DOHH2 (cell line): Measurements from ENCODE around the gene ADAMTSL5.
"Not testable (repeated sequence)": the region's sequence is repeated elsewhere in the genome, so short reads cannot be mapped to it uniquely, and the experiment has no call there.

Experiments used
- H3F3A ChIP-seq: fragments of 200-600 bp; sonication (generic), shearing (Covaris generic); 2 replicates; pipeline ENCODE4 v1.6.0; 2016; ENCODE audit warnings: antibody characterized with exemption, mild to moderate bottlenecking; ENCODE audit not compliant: control insufficient read depth, insufficient read depth
- H3K27ac ChIP-seq: fragments of 200-600 bp; sonication (generic); 2 replicates; pipeline ENCODE4 v1.5.1; 2014; ENCODE audit warnings: low read depth, mild to moderate bottlenecking, low read length, moderate library complexity
- H3K27me3 ChIP-seq: fragments of 200-600 bp; sonication (generic); 2 replicates; pipeline ENCODE4 v1.6.1; 2014; ENCODE audit warnings: mild to moderate bottlenecking, low read length, mixed read lengths; ENCODE audit not compliant: control insufficient read depth
- H3K36me3 ChIP-seq: fragments of 200-600 bp; sonication (generic); 2 replicates; pipeline ENCODE4 v1.6.1; 2014; ENCODE audit warnings: mild to moderate bottlenecking, low read length, moderate library complexity, mixed read lengths; ENCODE audit not compliant: control insufficient read depth
- H3K4me1 ChIP-seq: fragments of 200-600 bp; sonication (generic); 2 replicates; pipeline ENCODE4 v1.6.1; 2014; ENCODE audit warnings: mild to moderate bottlenecking, low read length, mixed read lengths; ENCODE audit not compliant: control insufficient read depth
- H3K4me2 ChIP-seq: fragments of 200-600 bp; sonication (generic); 2 replicates; pipeline ENCODE4 v1.6.0; 2014; ENCODE audit warnings: mild to moderate bottlenecking, low read length, moderate library complexity
- H3K4me3 ChIP-seq: fragments of 200-600 bp; sonication (generic); 2 replicates; pipeline ENCODE4 v1.5.1; 2014; ENCODE audit warnings: mild to moderate bottlenecking, low read length, mixed read lengths
- H3K79me2 ChIP-seq: fragments of 200-600 bp; sonication (generic); 2 replicates; pipeline ENCODE4 v1.6.1; 2014; ENCODE audit warnings: mild to moderate bottlenecking, low read length, mixed read lengths; ENCODE audit not compliant: control insufficient read depth
- H3K9me2 ChIP-seq: fragments of 200-600 bp; sonication (generic); replicated peaks from 2 replicates; pipeline ENCODE4 v1.6.1; 2014; ENCODE audit warnings: mild to moderate bottlenecking, low read length, mixed read lengths; ENCODE audit not compliant: control insufficient read depth
- H3K9me3 ChIP-seq: fragments of 200-600 bp; sonication (generic); 2 replicates; pipeline ENCODE4 v1.6.1; 2014; ENCODE audit warnings: antibody characterized with exemption, low read length, mixed read lengths; ENCODE audit not compliant: control insufficient read depth, insufficient read depth
- H4K20me1 ChIP-seq: fragments of 200-600 bp; sonication (generic); 2 replicates; pipeline ENCODE4 v1.6.0; 2014; ENCODE audit warnings: low read depth, mild to moderate bottlenecking, antibody characterized with exemption, low read length, moderate library complexity; ENCODE audit not compliant: control insufficient read depth, insufficient read depth
- EZH2phosphoT487 ChIP-seq: fragments of 200-600 bp; sonication (generic); IDR thresholded peaks from 2 replicates; pipeline ENCODE4 v1.6.1; 2017; ENCODE audit warnings: borderline replicate concordance, mild to moderate bottlenecking, antibody characterized with exemption, low read length, moderate library complexity, mixed read lengths
- TF ChIP-seq, protein P1 (sequence below): fragments of 200-600 bp; sonication (generic); IDR thresholded peaks from one replicate; pipeline ENCODE4 v1.5.1; 2014; ENCODE audit warnings: antibody characterized with exemption, mild to moderate bottlenecking, low read depth, low read length; ENCODE audit not compliant: poor library complexity, severe bottlenecking

Gene ADAMTSL5

DNA sequence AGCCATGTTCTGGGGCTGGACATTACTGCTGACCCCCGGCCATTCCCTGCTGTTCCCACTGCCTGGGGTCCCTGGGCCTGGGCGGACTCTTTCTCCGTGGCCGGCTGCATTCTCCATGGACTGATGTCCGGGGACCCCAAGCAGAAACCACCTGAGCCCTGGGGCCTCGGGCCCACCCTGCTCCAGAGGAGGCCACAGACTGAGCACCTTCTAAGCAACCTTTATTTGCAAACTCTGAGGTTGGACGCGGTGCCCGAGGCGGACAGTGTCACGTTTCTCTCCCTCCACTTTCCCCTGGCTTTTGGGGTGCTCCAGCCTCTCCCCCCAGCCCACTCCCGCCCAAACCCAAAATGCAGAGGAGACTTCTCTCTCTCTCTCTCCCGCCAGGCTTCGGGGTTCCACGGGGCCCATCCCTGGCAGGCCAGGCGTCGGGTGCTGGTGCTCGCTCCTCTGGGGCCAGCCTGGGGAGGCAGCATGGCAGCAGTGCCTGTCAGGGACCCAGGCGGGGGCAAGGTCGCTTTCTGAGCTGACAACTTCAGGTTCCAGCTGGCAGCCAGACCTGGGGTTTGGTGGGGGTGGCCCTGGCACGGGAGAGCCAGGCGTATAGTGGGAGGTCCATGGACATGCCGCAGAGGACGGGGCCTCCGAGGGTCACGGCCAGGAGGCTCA lies 31.5 kb downstream of the ADAMTSL5 start:
- H3K36me3 ChIP-seq = peaks cover 8% of the 10 kb centered on the region
- H3F3A ChIP-seq = 0 out of 2 replicates have a peak, but pooled peaks cover 2% of the 10 kb centered on the region
- H3K79me2 ChIP-seq = peaks cover 22% of the 10 kb centered on the region
- H3K4me1 ChIP-seq = peaks cover 16% of the 10 kb centered on the region
- no peaks in the 10 kb centered on the region for H3K9me3 ChIP-seq
- H3K4me3 ChIP-seq = no peak overlapping the region
- H4K20me1 ChIP-seq = no peaks in the 10 kb centered on the region
- no peak for TF ChIP-seq EZH2phosphoT487
- TF ChIP-seq, protein P1, sequence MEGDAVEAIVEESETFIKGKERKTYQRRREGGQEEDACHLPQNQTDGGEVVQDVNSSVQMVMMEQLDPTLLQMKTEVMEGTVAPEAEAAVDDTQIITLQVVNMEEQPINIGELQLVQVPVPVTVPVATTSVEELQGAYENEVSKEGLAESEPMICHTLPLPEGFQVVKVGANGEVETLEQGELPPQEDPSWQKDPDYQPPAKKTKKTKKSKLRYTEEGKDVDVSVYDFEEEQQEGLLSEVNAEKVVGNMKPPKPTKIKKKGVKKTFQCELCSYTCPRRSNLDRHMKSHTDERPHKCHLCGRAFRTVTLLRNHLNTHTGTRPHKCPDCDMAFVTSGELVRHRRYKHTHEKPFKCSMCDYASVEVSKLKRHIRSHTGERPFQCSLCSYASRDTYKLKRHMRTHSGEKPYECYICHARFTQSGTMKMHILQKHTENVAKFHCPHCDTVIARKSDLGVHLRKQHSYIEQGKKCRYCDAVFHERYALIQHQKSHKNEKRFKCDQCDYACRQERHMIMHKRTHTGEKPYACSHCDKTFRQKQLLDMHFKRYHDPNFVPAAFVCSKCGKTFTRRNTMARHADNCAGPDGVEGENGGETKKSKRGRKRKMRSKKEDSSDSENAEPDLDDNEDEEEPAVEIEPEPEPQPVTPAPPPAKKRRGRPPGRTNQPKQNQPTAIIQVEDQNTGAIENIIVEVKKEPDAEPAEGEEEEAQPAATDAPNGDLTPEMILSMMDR = no peak
- no peaks in the 10 kb centered on the region for H3K27me3 ChIP-seq
- no peak overlapping the region for H3K27ac ChIP-seq
- H3K4me2 ChIP-seq = no peak overlapping the region
- no peaks in the 10 kb centered on the region for H3K9me2 ChIP-seq

DNA sequence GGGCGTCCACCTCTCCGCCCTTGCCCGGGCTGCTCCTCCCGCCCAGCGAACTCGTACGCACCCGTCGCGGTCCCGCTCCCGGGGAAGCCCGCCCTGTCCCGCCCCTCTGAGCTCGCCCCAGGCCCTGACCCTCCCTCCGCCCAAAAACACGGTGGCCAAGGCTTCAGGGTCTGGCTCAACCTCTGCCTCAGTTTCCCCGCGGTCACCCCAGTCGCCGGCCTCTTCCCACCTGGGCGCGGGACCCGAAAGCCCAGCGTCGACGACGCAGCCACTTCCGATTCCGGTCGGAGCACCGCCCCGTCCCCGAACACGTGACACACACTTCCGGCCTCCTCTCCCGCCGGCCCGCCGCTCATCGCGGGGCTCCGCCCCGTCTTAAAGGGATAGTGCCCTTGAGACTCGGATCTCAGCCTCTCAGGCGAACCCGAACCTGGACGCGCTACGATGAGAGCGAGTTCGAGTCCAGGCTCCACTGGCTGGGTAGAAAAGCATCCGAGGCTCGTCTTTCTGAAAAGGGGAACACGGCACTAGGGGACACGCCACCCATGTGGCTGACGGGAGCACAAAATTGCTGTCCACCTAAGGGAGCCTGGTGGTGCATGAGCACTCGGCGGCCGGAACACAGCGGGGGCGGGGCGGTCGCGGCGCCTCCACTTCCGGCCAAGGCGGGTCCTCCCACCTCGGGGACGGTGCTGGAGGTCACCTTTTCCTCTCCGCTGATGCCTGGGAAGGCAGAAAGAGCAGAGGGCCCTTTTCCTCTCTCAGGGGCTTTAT lies 33.7 kb downstream of the ADAMTSL5 start, which contains the start of gene C19orf25:
Gene C19orf25 (minus strand): TSS at position 282 of the 774 bp plus-strand sequence. CDS start 312 bp downstream, outside the sequence.
- H3K9me3 ChIP-seq = no peaks in the 10 kb centered on the region
- H3K9me2 ChIP-seq = no peaks in the 10 kb centered on the region
- peaks cover 16% of the 10 kb centered on the region for H3K4me1 ChIP-seq
- H3K27me3 ChIP-seq = no peaks in the 10 kb centered on the region
- TF ChIP-seq, protein P1 = no peak
- TF ChIP-seq EZH2phosphoT487 = no peak
- peaks cover 9% of the 10 kb centered on the region for H3K36me3 ChIP-seq
- peak within 1 kb of the TSS; percentile 88 for H3K4me3 ChIP-seq
- H4K20me1 ChIP-seq = no peaks in the 10 kb centered on the region
- H3K4me2 ChIP-seq = peak within 1 kb of the TSS; percentile 86
- H3K79me2 ChIP-seq = peaks cover 28% of the 10 kb centered on the region
- H3K27ac ChIP-seq = peak within 1 kb of the TSS; percentile 80
- H3F3A ChIP-seq = 0 out of 2 replicates have a peak, but pooled peaks cover 2% of the 10 kb centered on the region

DNA sequence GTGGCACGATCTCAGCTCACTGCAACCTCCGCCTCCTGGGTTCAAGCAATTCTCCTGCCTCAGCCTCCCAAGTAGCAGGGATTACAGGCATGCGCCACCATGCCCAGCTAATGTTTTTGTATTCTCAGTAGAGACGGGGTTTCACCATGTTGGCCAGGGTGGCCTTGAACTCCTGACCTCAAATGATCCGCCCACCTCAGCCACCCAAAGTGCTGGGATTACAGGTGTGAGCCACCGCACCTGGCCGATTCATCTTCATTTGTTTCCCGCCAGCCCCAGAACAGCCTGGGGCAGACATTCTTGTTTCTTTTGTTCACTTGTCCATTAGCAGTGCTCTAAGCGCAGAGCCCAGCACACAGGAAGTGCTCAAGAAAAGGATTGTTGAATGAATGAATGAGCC lies 35.8 kb downstream of the ADAMTSL5 start:
- H3K27me3 ChIP-seq, H3K9me3 ChIP-seq, H3K9me2 ChIP-seq, H3K36me3 ChIP-seq, H3F3A ChIP-seq, H3K4me3 ChIP-seq, H3K27ac ChIP-seq, H4K20me1 ChIP-seq: not testable (repeated sequence)
- Histone ChIP-seq H3K4me2 (peak overlapping the region; percentile 7; the same call in 1 of the 2 replicates), H3K4me1 (peaks cover 18% of the 10 kb centered on the region), H3K79me2 (peaks cover 28% of the 10 kb centered on the region)
